ENCODE results near the gene CENPT. TPM values are rescaled to one million over a fixed set of nuclear protein-coding genes. Genes with fewer than 3 reads are reported as not detected.
A peak's percentile ranks its signal among the peaks of the same experiment; 100 is the strongest.

The CENPT gene, protein sequence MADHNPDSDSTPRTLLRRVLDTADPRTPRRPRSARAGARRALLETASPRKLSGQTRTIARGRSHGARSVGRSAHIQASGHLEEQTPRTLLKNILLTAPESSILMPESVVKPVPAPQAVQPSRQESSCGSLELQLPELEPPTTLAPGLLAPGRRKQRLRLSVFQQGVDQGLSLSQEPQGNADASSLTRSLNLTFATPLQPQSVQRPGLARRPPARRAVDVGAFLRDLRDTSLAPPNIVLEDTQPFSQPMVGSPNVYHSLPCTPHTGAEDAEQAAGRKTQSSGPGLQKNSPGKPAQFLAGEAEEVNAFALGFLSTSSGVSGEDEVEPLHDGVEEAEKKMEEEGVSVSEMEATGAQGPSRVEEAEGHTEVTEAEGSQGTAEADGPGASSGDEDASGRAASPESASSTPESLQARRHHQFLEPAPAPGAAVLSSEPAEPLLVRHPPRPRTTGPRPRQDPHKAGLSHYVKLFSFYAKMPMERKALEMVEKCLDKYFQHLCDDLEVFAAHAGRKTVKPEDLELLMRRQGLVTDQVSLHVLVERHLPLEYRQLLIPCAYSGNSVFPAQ
- total RNA-seq (2016; rRNA removed; fragmentation: Illumina TruSeq; extraction: Trizol) (24.8 and 43.3 TPM in 2 replicates), polyA plus RNA-seq (2011; rRNA removed) (40.9 and 51.3 TPM in 2 replicates), polyA minus RNA-seq (2011; rRNA and poly(A)+ RNA removed; ENCODE audit: low replicate concordance) (38.6 and 47.8 TPM in 2 replicates), Bru-seq, nascent RNA (percentile 54 among the genes with signal in this experiment), BruChase-seq, experiment 1, labeled RNA remaining after a 6-hour chase (percentile 70 among the genes with signal in this experiment), BruChase-seq, experiment 2, labeled RNA remaining after a 2-hour chase (percentile 62 among the genes with signal in this experiment)
- 11.2 and 11.7 TPM in 2 replicates for total RNA-seq (2016; cell fraction: cytosol; rRNA removed; fragmentation: Illumina TruSeq; extraction: Trizol; ENCODE audit: low read depth)
- total RNA-seq (2016; cell fraction: insoluble cytoplasmic fraction; rRNA removed; fragmentation: Illumina TruSeq; extraction: Trizol) = 22.8 and 43.9 TPM in 2 replicates
- total RNA-seq (2016; cell fraction: membrane; rRNA removed; fragmentation: Illumina TruSeq; extraction: Trizol) = 7.4 and 8.2 TPM in 2 replicates
- 43.8 and 49.8 TPM in 2 replicates for total RNA-seq (2016; cell fraction: nucleus; rRNA removed; fragmentation: Illumina TruSeq; extraction: Trizol)
- 17.4 and 28.9 TPM in 2 replicates for polyA plus RNA-seq (2011; cell fraction: cytosol; rRNA removed)
- polyA plus RNA-seq (2011; cell fraction: nucleus; rRNA removed) = 414 and 516 TPM in 2 replicates
- 22.1 and 28.1 TPM in 2 replicates for polyA plus RNA-seq (2012)
- polyA plus RNA-seq (2016; cell fraction: cytosol; fragmentation: Illumina TruSeq; extraction: Trizol; ENCODE audit: low read depth) = 3.3 and 4.0 TPM in 2 replicates
- polyA plus RNA-seq (2016; cell fraction: insoluble cytoplasmic fraction; fragmentation: Illumina TruSeq; extraction: Trizol; ENCODE audit: low read depth) = 22.0 and 24.2 TPM in 2 replicates
- polyA plus RNA-seq (2016; cell fraction: membrane; fragmentation: Illumina TruSeq; extraction: Trizol; ENCODE audit: low read depth) = 4.4 and 6.6 TPM in 2 replicates
- 153 and 170 TPM in 2 replicates for polyA plus RNA-seq (2016; cell fraction: nucleus; fragmentation: Illumina TruSeq; extraction: Trizol; ENCODE audit: insufficient read depth, low read depth)
- polyA minus RNA-seq (2011; cell fraction: cytosol; rRNA and poly(A)+ RNA removed) = 8.8 and 11.4 TPM in 2 replicates
- 35.9 and 44.5 TPM in 2 replicates for polyA minus RNA-seq (2011; cell fraction: nucleus; rRNA and poly(A)+ RNA removed)
- long read RNA-seq, experiment 1, partial matches to known transcripts = 26 of 38 reads
- long read RNA-seq, experiment 1, other reads (novel, unspliced or antisense) = 9 of 38 reads
- long read RNA-seq, experiment 2, partial matches to known transcripts = 32 of 40 reads
- long read RNA-seq, experiment 2, other reads (novel, unspliced or antisense) = 8 of 40 reads

DNA sequence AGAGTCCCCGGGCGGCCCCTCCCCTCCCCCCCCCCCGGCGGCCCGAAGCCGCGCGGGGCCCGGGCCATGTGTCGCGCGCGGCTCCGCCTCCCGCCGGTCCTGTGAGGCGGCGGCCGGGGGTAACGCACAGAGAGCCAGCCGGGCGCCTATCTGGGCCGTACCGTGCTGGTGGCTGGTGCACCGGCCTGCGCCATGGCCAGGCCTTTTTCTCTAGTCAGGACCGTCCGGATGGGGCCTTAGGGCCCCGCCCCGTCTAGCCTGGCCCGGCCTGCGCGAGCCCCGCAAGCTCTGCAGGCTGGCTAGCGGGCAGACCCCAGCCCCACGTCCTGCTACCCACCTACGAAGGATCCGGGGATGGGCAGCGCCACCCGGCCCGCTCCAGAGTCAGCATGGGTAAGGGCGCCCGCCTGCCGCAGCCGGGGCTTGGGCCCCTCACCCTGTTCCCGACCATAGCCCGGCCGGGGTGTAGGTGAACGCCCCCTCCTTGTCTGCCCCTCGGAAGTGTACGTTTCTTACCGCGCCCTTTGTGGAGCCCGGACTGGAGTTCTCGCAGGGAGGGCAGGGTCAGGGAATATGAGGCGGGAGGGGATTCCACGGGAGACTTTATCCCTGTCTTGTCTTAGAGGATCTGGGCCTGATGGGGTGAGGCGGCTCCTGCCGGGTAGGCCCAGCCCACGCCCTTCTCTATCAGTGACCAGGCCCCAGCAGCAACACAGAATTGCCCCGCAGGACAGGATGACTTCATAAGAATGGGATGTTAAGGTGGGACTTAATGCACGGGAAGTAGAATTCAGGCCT, at the start of gene CENPT:
Gene CENPT (minus strand): TSS at position 630 of the 798 bp plus-strand sequence. CDS start 13,834 bp downstream, outside the sequence.
- Histone ChIP-seq H3K27me3 (ENCODE audit: control insufficient read depth in 1 of 2, insufficient read depth in 2 of 2, low read length in 2 of 2) (no peaks in the 10 kb centered on the region; a peak in 1 of 5 replicates), H3K36me3 (replicated peaks in 1 of 2; ENCODE audit: control insufficient read depth in 1 of 2, insufficient read depth in 2 of 2, low read length in 2 of 2) (peaks cover 0 to 8% of the 10 kb centered on the region in 2 experiments; a peak in 3 of 5 replicates), H3K9me3 (ENCODE audit: low read length) (no peaks in the 10 kb centered on the region), H2AFZ (ENCODE audit: low read length) (no peak within 1 kb of the TSS), H3K4me3 (replicated peaks in 1 of 3; ENCODE audit: insufficient read depth in 1 of 3, low read depth in 2 of 3, low read length in 3 of 3) (peak within 1 kb of the TSS; percentile 97 to 99 (median 97)), H3K9ac (ENCODE audit: insufficient read depth, low read depth, low read length) (peak within 1 kb of the TSS; percentile 99), H3K27ac (ENCODE audit: extremely low read length, insufficient read depth, low read length) (peak within 1 kb of the TSS; percentile 88), H3K4me2 (ENCODE audit: low read depth, low read length) (peak within 1 kb of the TSS; percentile 89), H4K20me1 (ENCODE audit: insufficient read depth, low read length) (peaks cover 38% of the 10 kb centered on the region), H3K4me1 (ENCODE audit: insufficient read depth, low read length) (peaks cover 45% of the 10 kb centered on the region), H3K79me2 (ENCODE audit: insufficient read depth, low read length) (peaks cover 80% of the 10 kb centered on the region)
- intact Hi-C loops (cut with micrococcal nuclease; ENCODE audit: unreplicated experiment) = no loop called here
- POLR2A ChIA-PET = interaction anchor here (0.6 to 6.2 kb wide), 8 partner anchors 8 to 181 kb away, joined by 3 to 47 read pairs (median 4); partner anchors contain the start of genes C16orf86 and ENKD1
- under 1% methylated on average over 25 of the region's 62 CpGs for WGBS (ENCODE audit: low lambda C conversion rate)
- CTCF ChIA-PET (ENCODE audit: low intra/inter-chr PET ratio, low total read pairs) = interaction anchor here (1.5 kb wide), 1 partner anchor 31 kb away, joined by 5 read pairs; no protein-coding TSS in a partner anchor
- no peak for FAIRE-seq
- peak; percentile 59 for ATAC-seq
- BruUV-seq (replicated peaks) = no TSS peak
- in situ Hi-C loops (cut with HindIII; ENCODE audit: extremely low pct_ligation_motif_present, low pct_unique_long_range_greater_than_20kb) = no loop called here
- peak; percentile 70 for DNase-seq (ENCODE audit: low spot score)
- no peak for TF ChIP-seq SMARCE1 (IDR thresholded peaks at IDR 0.05; ENCODE audit: borderline replicate concordance)
- TF ChIP-seq CC2D1A (CRISPR knock-in tag; IDR thresholded peaks at IDR 0.05) = 0 out of 2 replicates have a peak, but pooled peaks have one; percentile 11
- no peak for TF ChIP-seq HNRNPK (IDR thresholded peaks at IDR 0.05; ENCODE audit: low read depth, low read length, poor library complexity, severe bottlenecking)
- TF ChIP-seq, protein P1, sequence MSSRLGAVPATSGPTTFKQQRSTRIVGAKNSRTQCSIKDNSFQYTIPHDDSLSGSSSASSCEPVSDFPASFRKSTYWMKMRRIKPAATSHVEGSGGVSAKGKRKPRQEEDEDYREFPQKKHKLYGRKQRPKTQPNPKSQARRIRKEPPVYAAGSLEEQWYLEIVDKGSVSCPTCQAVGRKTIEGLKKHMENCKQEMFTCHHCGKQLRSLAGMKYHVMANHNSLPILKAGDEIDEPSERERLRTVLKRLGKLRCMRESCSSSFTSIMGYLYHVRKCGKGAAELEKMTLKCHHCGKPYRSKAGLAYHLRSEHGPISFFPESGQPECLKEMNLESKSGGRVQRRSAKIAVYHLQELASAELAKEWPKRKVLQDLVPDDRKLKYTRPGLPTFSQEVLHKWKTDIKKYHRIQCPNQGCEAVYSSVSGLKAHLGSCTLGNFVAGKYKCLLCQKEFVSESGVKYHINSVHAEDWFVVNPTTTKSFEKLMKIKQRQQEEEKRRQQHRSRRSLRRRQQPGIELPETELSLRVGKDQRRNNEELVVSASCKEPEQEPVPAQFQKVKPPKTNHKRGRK (CRISPR knock-in tag; IDR thresholded peaks at IDR 0.05) = no peak
- 0 out of 2 replicates have a peak, but pooled peaks have one; percentile 44 for TF ChIP-seq ZFYVE20 (CRISPR knock-in tag; IDR thresholded peaks at IDR 0.05; ENCODE audit: borderline replicate concordance, low read depth)
- peak; percentile 10; the same call in 1 of the 2 replicates for TF ChIP-seq MEIS2 (CRISPR knock-in tag; IDR thresholded peaks at IDR 0.05)
- no peak for TF ChIP-seq SMAD3 (CRISPR knock-in tag; IDR thresholded peaks at IDR 0.05)
- no peak for TF ChIP-seq CBX2 (IDR thresholded peaks at IDR 0.05; ENCODE audit: low read depth, low read length)
- no peak for TF ChIP-seq CBX2 (CRISPR knock-in tag; IDR thresholded peaks at IDR 0.05; ENCODE audit: low read depth)
- peak; percentile 29 for TF ChIP-seq IKZF4 (CRISPR knock-in tag; IDR thresholded peaks at IDR 0.05; ENCODE audit: borderline replicate concordance, low read depth, not compliant biosample characterization)
- TF ChIP-seq ZSCAN20 (CRISPR knock-in tag; IDR thresholded peaks at IDR 0.05; ENCODE audit: borderline replicate concordance) = peak; percentile 76; the same call in 1 of the 2 replicates
- TF ChIP-seq SP2 (CRISPR knock-in tag; IDR thresholded peaks at IDR 0.05) = no peak
- no peak for TF ChIP-seq ELF3 (CRISPR knock-in tag; IDR thresholded peaks at IDR 0.05)
- TF ChIP-seq RBFOX2 (IDR thresholded peaks at IDR 0.05; ENCODE audit: low read depth, low read length) = peak; percentile 28; the same call in 1 of the 2 replicates
- TF ChIP-seq TGIF2 (CRISPR knock-in tag; IDR thresholded peaks at IDR 0.05) = peak; percentile 25
